GM20431 (cell line): ENCODE results near the gene ESR2.

Experiments used
- in situ Hi-C: fragments of 300-500 bp; cut with MseI, MboI; formaldehyde crosslinking; loops from one replicate; pipeline ENCODE4 v1.15.0; 2020; ENCODE audit warnings: low sequenced_read_pairs; ENCODE audit not compliant: unreplicated experiment

Gene ESR2

GRCh38 chr14:64107438-64107837 is 186.7 kb downstream of the ESR2 start:
- in situ Hi-C loops = no loop called here

GRCh38 chr14:64098120-64098519 is 196.1 kb downstream of the ESR2 start:
- in situ Hi-C loops = no loop called here

- in situ Hi-C loops = no loop called here
Measured at GRCh38 chr14:64095620-64096019, 198.6 kb downstream of the ESR2 start.

- in situ Hi-C loops = no loop called here
Measured at GRCh38 chr14:64092940-64093339, 201.2 kb downstream of the ESR2 start.

- in situ Hi-C loops = no loop called here
Measured at GRCh38 chr14:64092338-64092737, 201.8 kb downstream of the ESR2 start.

- in situ Hi-C loops = no loop called here
Measured at GRCh38 chr14:64091217-64091616, 203.0 kb downstream of the ESR2 start.

GRCh38 chr14:64089920-64090319 is 204.3 kb downstream of the ESR2 start:
- in situ Hi-C loops = no loop called here

- in situ Hi-C loops = no loop called here
Measured at GRCh38 chr14:64088647-64088964, 205.6 kb downstream of the ESR2 start.

GRCh38 chr14:64082837-64083236 is 211.3 kb downstream of the ESR2 start:
- in situ Hi-C loops = no loop called here

- in situ Hi-C loops = no loop called here
Measured at GRCh38 chr14:64081174-64081746, 212.9 kb downstream of the ESR2 start.

GRCh38 chr14:64080452-64080851 is 213.7 kb downstream of the ESR2 start:
- in situ Hi-C loops = no loop called here

- in situ Hi-C loops = no loop called here
Measured at GRCh38 chr14:64075613-64076005, 218.6 kb downstream of the ESR2 start.

- in situ Hi-C loops = no loop called here
Measured at GRCh38 chr14:64074961-64075612, 219.1 kb downstream of the ESR2 start.

GRCh38 chr14:64069634-64070359 is 224.4 kb downstream of the ESR2 start:
- in situ Hi-C loops = no loop called here

GRCh38 chr14:64064447-64064846 is 229.7 kb downstream of the ESR2 start:
- in situ Hi-C loops = no loop called here

GRCh38 chr14:64062381-64063115 is 231.6 kb downstream of the ESR2 start:
- in situ Hi-C loops = no loop called here

- in situ Hi-C loops = no loop called here
Measured at GRCh38 chr14:64061706-64062105, 232.5 kb downstream of the ESR2 start.

GRCh38 chr14:64061115-64061514 is 233.1 kb downstream of the ESR2 start:
- in situ Hi-C loops = no loop called here

- in situ Hi-C loops = no loop called here
Measured at GRCh38 chr14:64060648-64061096, 233.5 kb downstream of the ESR2 start.

- in situ Hi-C loops = no loop called here
Measured at GRCh38 chr14:64060199-64060545, 234.0 kb downstream of the ESR2 start.
